GM21529 (cell line): ENCODE measurements around the gene GPRC5C.

Experiments
- ATAC-seq: cut with Tn5 transposase; IDR thresholded peaks from one replicate; pipeline ENCODE4 v1.9.1; 2021; ENCODE audit not compliant: unreplicated experiment

GPRC5C gene

GRCh38 chr17:74432766-74433391, 991 bp downstream of the GPRC5C start:
- ATAC-seq, result no peak

GRCh38 chr17:74433421-74434121, 1.7 kb downstream of the GPRC5C start:
- no peak for ATAC-seq

GRCh38 chr17:74435775-74436359, 4.0 kb downstream of the GPRC5C start:
- ATAC-seq, result no peak

- ATAC-seq, result no peak
These were observed 5.8 kb downstream of the GPRC5C start for GRCh38 chr17:74437702-74438101.

- no peak for ATAC-seq
These were observed 8.0 kb downstream of the GPRC5C start for GRCh38 chr17:74439691-74440567.

GRCh38 chr17:74441537-74441936, 9.6 kb downstream of the GPRC5C start:
- ATAC-seq, result no peak

GRCh38 chr17:74442291-74442669, 10.4 kb downstream of the GPRC5C start:
- ATAC-seq, result no peak

- peak; percentile 68 for ATAC-seq
These were observed 11.0 kb downstream of the GPRC5C start for GRCh38 chr17:74442670-74443515.

GRCh38 chr17:74443516-74444296, 11.8 kb downstream of the GPRC5C start:
- no peak for ATAC-seq

- no peak for ATAC-seq
These were observed 12.5 kb downstream of the GPRC5C start for GRCh38 chr17:74444406-74444805.

- no peak for ATAC-seq
These were observed 13.3 kb downstream of the GPRC5C start for GRCh38 chr17:74445158-74445557.

GRCh38 chr17:74446551-74447500, 14.9 kb downstream of the GPRC5C start:
- no peak for ATAC-seq

GRCh38 chr17:74447628-74448159, 15.8 kb downstream of the GPRC5C start:
- ATAC-seq, result no peak

- no peak for ATAC-seq
These were observed 16.9 kb downstream of the GPRC5C start for GRCh38 chr17:74448756-74449155.

- ATAC-seq, result no peak
These were observed 17.4 kb downstream of the GPRC5C start for GRCh38 chr17:74449306-74449705.

GRCh38 chr17:74449773-74450172, 17.9 kb downstream of the GPRC5C start:
- ATAC-seq, result no peak

- no peak for ATAC-seq
These were observed 18.3 kb downstream of the GPRC5C start for GRCh38 chr17:74450231-74450630.

- no peak for ATAC-seq
These were observed 19.1 kb downstream of the GPRC5C start for GRCh38 chr17:74450925-74451403.
